IMR-90 (cell line): Measurements from ENCODE around the gene CLCN4. TPM values are rescaled to one million over a fixed set of nuclear protein-coding genes. Genes with fewer than 3 reads are reported as not detected.

Experiments used
- ATAC-seq: fragments of 200-7000 bp; cut with Tn5 transposase; 2 replicates; pipeline ENCODE4 v1.9.1; 2020; ENCODE audit warnings: low read depth, mild to moderate bottlenecking, moderate library complexity
- BruUV-seq: library from RNA; stranded (reverse); fragments of 400-500 nt; replicated peaks from 2 replicates; lab custom pipeline; 2021; lab: Mats Ljungman, UMichigan
- CTCF ChIA-PET: fragments of 300-600 bp; formaldehyde crosslinking; extraction: SDS; loops from one replicate; lab custom pipeline; 2021; ENCODE audit warnings: antibody characterized with exemption; lab: Yijun Ruan, JAX
- POLR2A ChIA-PET: fragments of 300-600 bp; sonication (Branson Sonifier 250); formaldehyde crosslinking; loops from one replicate; lab custom pipeline; 2022; ENCODE audit warnings: antibody characterized with exemption; ENCODE audit not compliant: unreplicated experiment; lab: Charles Lee
- DNase-seq: peaks from one replicate; pipeline ENCODE4 v3.0.0; 2013
- H2AFZ ChIP-seq: replicated peaks from 2 replicates; pipeline ENCODE3; 2013; ENCODE audit warnings: low read length, mild to moderate bottlenecking; ENCODE audit not compliant: poor library complexity
- H2AK5ac ChIP-seq: 2 replicates; pipeline ENCODE4 v1.6.1; 2013; ENCODE audit warnings: low read depth, low read length, inconsistent platforms
- H2AK9ac ChIP-seq: replicated peaks from 2 replicates; pipeline ENCODE3; 2013; ENCODE audit warnings: mild to moderate bottlenecking, low read depth, low read length, moderate library complexity; ENCODE audit not compliant: poor library complexity
- H2BK120ac ChIP-seq: 2 replicates; pipeline ENCODE4 v1.6.1; 2013; ENCODE audit warnings: low read depth, low read length, inconsistent platforms
- H2BK15ac ChIP-seq: 3 replicates; pipeline ENCODE4 v1.6.1; 2013; ENCODE audit warnings: low read depth, low read length, inconsistent platforms
- H2BK20ac ChIP-seq: 2 replicates; pipeline ENCODE4 v1.6.1; 2013; ENCODE audit warnings: low read depth, mild to moderate bottlenecking, inconsistent platforms, low read length, moderate library complexity
- H2BK5ac ChIP-seq: 2 replicates; pipeline ENCODE4 v1.6.1; 2013; ENCODE audit warnings: mild to moderate bottlenecking, low read depth, low read length, inconsistent platforms; ENCODE audit not compliant: poor library complexity, severe bottlenecking
- H3K14ac ChIP-seq: replicated peaks from 2 replicates; pipeline ENCODE4 v1.6.1; 2013; ENCODE audit warnings: low read depth, low read length, inconsistent platforms
- H3K18ac ChIP-seq: 2 replicates; pipeline ENCODE4 v1.6.1; 2013; ENCODE audit warnings: low read depth, low read length, control low read depth
- H3K23ac ChIP-seq: 2 replicates; pipeline ENCODE4 v1.6.1; 2013; ENCODE audit warnings: low read depth, low read length, inconsistent platforms
- H3K27ac ChIP-seq: 2 replicates; pipeline ENCODE4 v1.5.1; 2013; ENCODE audit warnings: mild to moderate bottlenecking, control low read depth, low read length; ENCODE audit not compliant: insufficient read depth
- H3K27me3 ChIP-seq: 2 replicates; pipeline ENCODE4 v1.6.1; 2013; ENCODE audit warnings: low read length; ENCODE audit not compliant: control insufficient read depth, insufficient read depth
- H3K36me3 ChIP-seq: 2 replicates; pipeline ENCODE4 v1.6.1; 2013; ENCODE audit warnings: low read length, mixed read lengths; ENCODE audit not compliant: control insufficient read depth, insufficient read depth
- H3K4ac ChIP-seq: 2 replicates; pipeline ENCODE4 v1.6.1; 2013; ENCODE audit warnings: low read depth, low read length, inconsistent platforms
- H3K4me1 ChIP-seq: 2 replicates; pipeline ENCODE4 v1.6.1; 2013; ENCODE audit warnings: low read length, mixed read lengths; ENCODE audit not compliant: control insufficient read depth, insufficient read depth
- H3K4me2 ChIP-seq: 2 replicates; pipeline ENCODE4 v1.6.1; 2013; ENCODE audit warnings: low read depth, mild to moderate bottlenecking, control low read depth, low read length, moderate library complexity
- H3K4me3 ChIP-seq: 2 replicates; pipeline ENCODE4 v1.5.1; 2013; ENCODE audit warnings: low read depth, mild to moderate bottlenecking, control low read depth, low read length, moderate library complexity; ENCODE audit not compliant: insufficient read depth
- H3K56ac ChIP-seq: 2 replicates; pipeline ENCODE4 v1.6.1; 2013; ENCODE audit warnings: low read length, inconsistent platforms; ENCODE audit not compliant: insufficient read depth; ENCODE audit errors: extremely low read depth
- H3K79me1 ChIP-seq, 2 experiments: 2 replicates each; pipeline ENCODE4 v1.6.1; 2013; ENCODE audit warnings: low read length in 2 of 2, inconsistent platforms in 1 of 2, low read depth in 1 of 2
- H3K9ac ChIP-seq: 2 replicates; pipeline ENCODE4 v1.6.1; 2013; ENCODE audit warnings: low read depth, low read length, control low read depth
- H3K9me1 ChIP-seq: 2 replicates; pipeline ENCODE4 v1.6.1; 2013; ENCODE audit warnings: low read length, inconsistent platforms; ENCODE audit not compliant: insufficient read depth
- H3K9me3 ChIP-seq: 2 replicates; pipeline ENCODE4 v1.6.1; 2013; ENCODE audit warnings: low read length; ENCODE audit not compliant: control insufficient read depth, insufficient read depth
- H4K20me1 ChIP-seq: 2 replicates; pipeline ENCODE4 v1.6.1; 2013; ENCODE audit warnings: low read length, inconsistent platforms; ENCODE audit not compliant: insufficient read depth
- H4K5ac ChIP-seq: 2 replicates; pipeline ENCODE4 v1.6.1; 2013; ENCODE audit warnings: mild to moderate bottlenecking, low read depth, low read length, control low read depth
- H4K8ac ChIP-seq, 2 experiments: 2 replicates each; pipeline ENCODE4 v1.6.1; 2013; ENCODE audit warnings: low read depth in 2 of 2, low read length in 2 of 2, control low read depth in 1 of 2, inconsistent platforms in 1 of 2
- H4K91ac ChIP-seq: 2 replicates; pipeline ENCODE4 v1.6.1; 2013; ENCODE audit warnings: low read depth, low read length, inconsistent platforms; ENCODE audit not compliant: insufficient read depth
- BHLHE40 ChIP-seq: fragments of 150-350 bp; IDR thresholded peaks from 2 replicates; pipeline ENCODE4 v1.6.1; 2016; ENCODE audit warnings: mild to moderate bottlenecking, low read depth, low read length
- CHD1 ChIP-seq: IDR thresholded peaks from 2 replicates; pipeline ENCODE4 v1.6.1; 2012; ENCODE audit warnings: low read depth, low read length, improper control_type of control experiment
- FOS ChIP-seq: fragments of 150-350 bp; IDR thresholded peaks from 2 replicates; pipeline ENCODE4 v1.6.1; 2016; ENCODE audit warnings: low read depth, low read length
- MAFK ChIP-seq: IDR thresholded peaks from 2 replicates; pipeline ENCODE4 v1.6.1; 2012; ENCODE audit warnings: low read depth, low read length, improper control_type of control experiment
- MAZ ChIP-seq: IDR thresholded peaks from 2 replicates; pipeline ENCODE4 v1.6.1; 2012; ENCODE audit warnings: low read depth, mild to moderate bottlenecking, low read length, improper control_type of control experiment, moderate library complexity, borderline replicate concordance
- MXI1 ChIP-seq: IDR thresholded peaks from 2 replicates; pipeline ENCODE4 v1.6.1; 2012; ENCODE audit warnings: low read depth, mild to moderate bottlenecking, low read length, moderate library complexity, borderline replicate concordance
- NFE2L2 ChIP-seq: fragments of 150-350 bp; IDR thresholded peaks from 2 replicates; pipeline ENCODE4 v1.6.1; 2016; ENCODE audit warnings: low read depth, mild to moderate bottlenecking, low read length
- RAD21 ChIP-seq: IDR thresholded peaks from 2 replicates; pipeline ENCODE4 v1.6.1; 2012; ENCODE audit warnings: low read length, improper control_type of control experiment
- RCOR1 ChIP-seq: IDR thresholded peaks from 2 replicates; pipeline ENCODE4 v1.6.1; 2012; ENCODE audit warnings: mild to moderate bottlenecking, low read length, improper control_type of control experiment; ENCODE audit not compliant: insufficient replicate concordance
- RFX5 ChIP-seq: IDR thresholded peaks from 2 replicates; pipeline ENCODE4 v1.8.0; 2012; ENCODE audit warnings: low read depth, mild to moderate bottlenecking, low read length, moderate library complexity
- SMC3 ChIP-seq: fragments of 150-350 bp; IDR thresholded peaks from 2 replicates; pipeline ENCODE4 v1.6.1; 2016; ENCODE audit warnings: low read depth, mild to moderate bottlenecking, antibody characterized with exemption, low read length, moderate library complexity
- WGBS, 2 experiments: methylation state at CpG; one replicate each; pipeline versions ENCODE4 v1.1.5 to v1.1.7; 2013; ENCODE audit warnings: missing lambda C conversion rate in 2 of 2; ENCODE audit not compliant: insufficient read length in 1 of 2; ENCODE audit errors: extremely low coverage in 2 of 2; 5-methylcytosine and 5-hydroxymethylcytosine counted together
- dilution Hi-C: fragments of 300-500 bp; cut with HindIII; formaldehyde crosslinking; loops from one replicate; pipeline ENCODE4 v1.14.3; 2018; ENCODE audit warnings: low sequenced_read_pairs; ENCODE audit not compliant: unreplicated experiment
- in situ Hi-C: fragments of 300-500 bp; cut with MboI; formaldehyde crosslinking; loops from 3 replicates; pipeline ENCODE4 v1.14.3; 2019; ENCODE audit warnings: low sequenced_read_pairs, inconsistent platforms, mixed read lengths
- intact Hi-C: fragments of 100-400 bp; cut with micrococcal nuclease; formaldehyde crosslinking; loops from 2 replicates; pipeline ENCODE4 v1.10.0; 2022
- polyA plus RNA-seq, 3 experiments: library from polyadenylated mRNA; depleted of rRNA; stranded (reverse); fragments of >200 nt; gene quantifications; 2 replicates each; pipeline ENCODE4 v1.2.3, GENCODE V29; 2012; ENCODE audit warnings: low replicate concordance in 1 of 3
- total RNA-seq: library from RNA; depleted of rRNA; stranded (reverse); fragments of >200 nt; gene quantifications from 2 replicates; pipeline ENCODE4 v1.2.3, GENCODE V29; 2012
- TF ChIP-seq, protein P1 (sequence below): conservative IDR thresholded peaks from 2 replicates; pipeline ENCODE4 v1.5.1; 2012; ENCODE audit warnings: mild to moderate bottlenecking, low read depth, low read length, improper control_type of control experiment

The CLCN4 gene
- total and polyA plus RNA-seq, 2 of the 4 experiments (the other 2 are of a cell fraction): 2.2 to 4.5 TPM

DNA sequence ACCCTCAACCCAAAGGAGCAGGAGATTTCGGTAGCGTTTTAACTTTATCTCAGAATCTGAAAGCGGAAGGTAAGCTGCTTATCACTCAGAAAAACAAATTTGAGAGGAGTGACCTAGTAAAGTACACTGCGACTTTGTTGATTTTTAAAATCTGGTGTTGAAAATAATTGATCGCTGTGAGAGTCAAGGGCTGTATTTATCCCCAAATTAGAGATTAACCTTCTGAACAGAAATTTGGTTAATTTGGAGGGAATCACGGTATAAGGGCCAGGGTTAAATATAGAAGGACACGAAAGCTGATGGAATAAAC, 212 bp downstream of the CLCN4 start:
- H2AK5ac ChIP-seq: no peak overlapping the region
- DNase-seq (no peak), ATAC-seq (no peak)
- H3K9me3 ChIP-seq: no peaks in the 10 kb centered on the region
- BruUV-seq: no TSS peak
- peak overlapping the region; percentile 57 to 71; a peak in 2 of 4 replicates for H4K8ac ChIP-seq
- no peak overlapping the region for H3K56ac ChIP-seq
- no peaks in the 10 kb centered on the region for H3K27me3 ChIP-seq
- in situ Hi-C loops (no loop called here), dilution Hi-C loops (no loop called here), intact Hi-C loops (no loop called here)
- H3K9me1 ChIP-seq: no peaks in the 10 kb centered on the region
- H3K79me1 ChIP-seq: no peaks in the 10 kb centered on the region
- no CpG with 5 or more reads among the region's 7 CpGs for WGBS, 2 experiments
- H4K91ac ChIP-seq: peak overlapping the region; percentile 11; the same call in 1 of the 2 replicates
- H2BK20ac ChIP-seq: no peak overlapping the region
- peak overlapping the region; percentile 2; the same call in 1 of the 2 replicates for H3K4me3 ChIP-seq
- CTCF ChIA-PET: no interaction called here
- H3K27ac ChIP-seq: peak overlapping the region; percentile 1
- peak overlapping the region; percentile 88 for H3K4me2 ChIP-seq
- no peak overlapping the region for H3K4ac ChIP-seq
- H4K20me1 ChIP-seq: no peaks in the 10 kb centered on the region
- TF ChIP-seq MXI1 (no peak), RFX5 (no peak), BHLHE40 (no peak), SMC3 (no peak), RAD21 (no peak), CHD1 (no peak), FOS (no peak), RCOR1 (no peak), MAFK (no peak), MAZ (no peak), NFE2L2 (no peak)
- TF ChIP-seq, protein P1, sequence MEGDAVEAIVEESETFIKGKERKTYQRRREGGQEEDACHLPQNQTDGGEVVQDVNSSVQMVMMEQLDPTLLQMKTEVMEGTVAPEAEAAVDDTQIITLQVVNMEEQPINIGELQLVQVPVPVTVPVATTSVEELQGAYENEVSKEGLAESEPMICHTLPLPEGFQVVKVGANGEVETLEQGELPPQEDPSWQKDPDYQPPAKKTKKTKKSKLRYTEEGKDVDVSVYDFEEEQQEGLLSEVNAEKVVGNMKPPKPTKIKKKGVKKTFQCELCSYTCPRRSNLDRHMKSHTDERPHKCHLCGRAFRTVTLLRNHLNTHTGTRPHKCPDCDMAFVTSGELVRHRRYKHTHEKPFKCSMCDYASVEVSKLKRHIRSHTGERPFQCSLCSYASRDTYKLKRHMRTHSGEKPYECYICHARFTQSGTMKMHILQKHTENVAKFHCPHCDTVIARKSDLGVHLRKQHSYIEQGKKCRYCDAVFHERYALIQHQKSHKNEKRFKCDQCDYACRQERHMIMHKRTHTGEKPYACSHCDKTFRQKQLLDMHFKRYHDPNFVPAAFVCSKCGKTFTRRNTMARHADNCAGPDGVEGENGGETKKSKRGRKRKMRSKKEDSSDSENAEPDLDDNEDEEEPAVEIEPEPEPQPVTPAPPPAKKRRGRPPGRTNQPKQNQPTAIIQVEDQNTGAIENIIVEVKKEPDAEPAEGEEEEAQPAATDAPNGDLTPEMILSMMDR: no peak
- no peak overlapping the region for H2AK9ac ChIP-seq
- peak overlapping the region; percentile 61; the same call in 1 of the 2 replicates for H3K9ac ChIP-seq
- H2BK5ac ChIP-seq: peak overlapping the region; percentile 31
- H3K36me3 ChIP-seq: no peaks in the 10 kb centered on the region
- peak overlapping the region; percentile 77 for H2BK120ac ChIP-seq
- peak overlapping the region; percentile 84 for H2AFZ ChIP-seq
- peak overlapping the region; percentile 55; the same call in 1 of the 2 replicates for H3K14ac ChIP-seq
- 0 out of 2 replicates have a peak overlapping the region, but pooled peaks have one; percentile 54 for H4K5ac ChIP-seq
- no peak overlapping the region; the same call in 2 of the 3 replicates for H2BK15ac ChIP-seq
- H3K4me1 ChIP-seq: peaks cover 5% of the 10 kb centered on the region
- POLR2A ChIA-PET: no interaction called here
- peak overlapping the region; percentile 41; the same call in 1 of the 2 replicates for H3K18ac ChIP-seq
- H3K23ac ChIP-seq: 0 out of 2 replicates have a peak overlapping the region, but pooled peaks have one; percentile 34
